ENCODE measurements around the gene PLAGL2.

DNA sequence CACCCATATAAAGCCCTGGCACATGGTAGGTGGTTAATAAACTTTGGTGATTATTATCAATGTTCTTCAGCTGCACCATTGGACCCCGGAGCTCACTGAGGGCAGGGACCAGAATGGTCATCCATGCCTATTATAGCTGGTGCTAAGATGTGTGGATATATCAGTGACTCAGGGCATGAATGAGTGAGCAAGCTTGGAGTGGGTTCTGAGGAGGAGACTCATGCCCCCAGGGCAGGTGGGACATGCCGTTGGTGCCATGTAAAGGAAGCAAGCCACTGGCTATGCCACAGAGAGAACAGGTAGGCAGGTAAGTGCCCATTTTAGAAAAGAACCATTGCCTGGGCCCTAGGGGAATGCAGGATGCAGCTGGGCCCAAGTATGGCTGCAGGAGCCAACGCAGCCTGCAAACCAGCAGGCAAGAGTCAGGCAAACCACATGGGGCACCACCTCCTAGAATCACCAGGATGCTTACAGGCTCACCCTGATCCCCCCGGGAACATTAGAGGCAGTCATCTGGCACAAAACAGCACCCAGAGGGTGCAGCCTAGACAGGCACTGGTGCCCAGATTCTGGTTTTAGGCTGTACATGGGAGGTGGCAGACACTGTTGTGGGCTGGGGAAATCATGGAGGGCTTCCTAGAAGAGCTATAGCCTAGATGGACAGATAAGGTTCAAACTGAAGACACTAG, 23.5 kb downstream of the PLAGL2 start:
- no peak for TF ChIP-seq GABPA (IDR thresholded peaks at IDR 0.05; ENCODE audit: low read depth)
- TF ChIP-seq REST (IDR thresholded peaks at IDR 0.05; ENCODE audit: insufficient replicate concordance, low read depth) = no peak
- TF ChIP-seq, protein P1, sequence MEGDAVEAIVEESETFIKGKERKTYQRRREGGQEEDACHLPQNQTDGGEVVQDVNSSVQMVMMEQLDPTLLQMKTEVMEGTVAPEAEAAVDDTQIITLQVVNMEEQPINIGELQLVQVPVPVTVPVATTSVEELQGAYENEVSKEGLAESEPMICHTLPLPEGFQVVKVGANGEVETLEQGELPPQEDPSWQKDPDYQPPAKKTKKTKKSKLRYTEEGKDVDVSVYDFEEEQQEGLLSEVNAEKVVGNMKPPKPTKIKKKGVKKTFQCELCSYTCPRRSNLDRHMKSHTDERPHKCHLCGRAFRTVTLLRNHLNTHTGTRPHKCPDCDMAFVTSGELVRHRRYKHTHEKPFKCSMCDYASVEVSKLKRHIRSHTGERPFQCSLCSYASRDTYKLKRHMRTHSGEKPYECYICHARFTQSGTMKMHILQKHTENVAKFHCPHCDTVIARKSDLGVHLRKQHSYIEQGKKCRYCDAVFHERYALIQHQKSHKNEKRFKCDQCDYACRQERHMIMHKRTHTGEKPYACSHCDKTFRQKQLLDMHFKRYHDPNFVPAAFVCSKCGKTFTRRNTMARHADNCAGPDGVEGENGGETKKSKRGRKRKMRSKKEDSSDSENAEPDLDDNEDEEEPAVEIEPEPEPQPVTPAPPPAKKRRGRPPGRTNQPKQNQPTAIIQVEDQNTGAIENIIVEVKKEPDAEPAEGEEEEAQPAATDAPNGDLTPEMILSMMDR (IDR thresholded peaks at IDR 0.05; ENCODE audit: insufficient read depth, low read length) = no peak

Data from HL-60 (cell line).